CD4-positive, CD25-positive, alpha-beta regulatory T cell (primary cell): ENCODE measurements around the gene ECSIT. TPM values are rescaled to one million over a fixed set of nuclear protein-coding genes. Genes with fewer than 3 reads are reported as not detected.
A peak's percentile ranks its signal among the peaks of the same experiment; 100 is the strongest.
"Not testable (repeated sequence)": the region's sequence is repeated elsewhere in the genome, so short reads cannot be mapped to it uniquely, and the experiment has no call there.

Experiments used
- ATAC-seq, 2 donors: fragments of 150-1000 bp; cut with Tn5 transposase; one replicate each; pipeline ENCODE4 v1.10.0; 2021; ENCODE audit warnings: low read depth in 2 of 2, moderate number of reproducible peaks in 2 of 2, moderate library complexity in 1 of 2
- DNase-seq, 3 donors: peaks; one replicate each; pipeline versions ENCODE4 v3.0.0 to v3.0.0-alpha.2; 2012 to 2022; ENCODE audit warnings: mixed read lengths in 1 of 3
- H3K27ac ChIP-seq: one replicate; pipeline ENCODE4 v1.7.0; 2013; ENCODE audit warnings: mild to moderate bottlenecking, low read length; ENCODE audit not compliant: insufficient read depth, poor library complexity, severe bottlenecking
- H3K27me3 ChIP-seq: one replicate; pipeline ENCODE4 v1.7.0; 2013; ENCODE audit warnings: low read length; ENCODE audit not compliant: control insufficient read depth, insufficient read depth
- H3K36me3 ChIP-seq: one replicate; pipeline ENCODE4 v1.7.0; 2013; ENCODE audit warnings: mild to moderate bottlenecking, low read length, moderate library complexity; ENCODE audit not compliant: control insufficient read depth, insufficient read depth
- H3K4me1 ChIP-seq: 2 replicates; pipeline ENCODE4 v1.7.0; 2013; ENCODE audit warnings: mild to moderate bottlenecking, low read length; ENCODE audit not compliant: insufficient read depth, control insufficient read depth, poor library complexity, severe bottlenecking
- H3K4me3 ChIP-seq: one replicate; pipeline ENCODE4 v1.7.0; 2013; ENCODE audit warnings: low read depth, mild to moderate bottlenecking, low read length, moderate library complexity
- H3K9me3 ChIP-seq, 2 experiments: 1 replicate in 1 of 2; 2 replicates in 1 of 2; pipeline ENCODE4 v1.7.0; 2013; ENCODE audit warnings: low read length in 2 of 2, mild to moderate bottlenecking in 1 of 2, moderate library complexity in 1 of 2; ENCODE audit not compliant: control insufficient read depth in 2 of 2
- H3K27ac Mint-ChIP-seq, 3 donors: one replicate each; pipeline ENCODE4 v1.8.0; 2020 to 2022; ENCODE audit warnings: mild to moderate bottlenecking in 3 of 3, mixed read lengths in 3 of 3, moderate library complexity in 2 of 3
- H3K27me3 Mint-ChIP-seq: one replicate; pipeline ENCODE4 v1.8.0; 2022; ENCODE audit warnings: mild to moderate bottlenecking, mixed read lengths
- H3K36me3 Mint-ChIP-seq: one replicate; pipeline ENCODE4 v1.8.0; 2020; ENCODE audit warnings: mixed read lengths
- H3K4me1 Mint-ChIP-seq, 4 donors: one replicate each; pipeline ENCODE4 v1.8.0; 2020 to 2022; ENCODE audit warnings: mixed read lengths in 4 of 4, mild to moderate bottlenecking in 1 of 4
- H3K4me3 Mint-ChIP-seq, 4 donors: one replicate each; pipeline ENCODE4 v1.8.0; 2020 to 2022; ENCODE audit warnings: mild to moderate bottlenecking in 4 of 4, mixed read lengths in 4 of 4, moderate library complexity in 3 of 4
- H3K9me3 Mint-ChIP-seq, 7 donors: one replicate each; pipeline ENCODE4 v1.8.0; 2020 to 2022; ENCODE audit warnings: mixed read lengths in 7 of 7, mild to moderate bottlenecking in 3 of 7, moderate library complexity in 2 of 7
- polyA plus RNA-seq, 4 donors: library from polyadenylated mRNA; unstranded; fragments of 300-500 nt; fragmentation: Illumina TruSeq; gene quantifications; one replicate each; pipeline ENCODE4 v1.2.3, GENCODE V29; 2021
- total RNA-seq: library from RNA; stranded (reverse); gene quantifications from one replicate; pipeline ENCODE4 v1.2.3, GENCODE V29; 2022

ECSIT gene
- total and polyA plus RNA-seq, 5 donors from 2014 or later, result 27.3 to 39.3 (median 36.9) TPM

DNA sequence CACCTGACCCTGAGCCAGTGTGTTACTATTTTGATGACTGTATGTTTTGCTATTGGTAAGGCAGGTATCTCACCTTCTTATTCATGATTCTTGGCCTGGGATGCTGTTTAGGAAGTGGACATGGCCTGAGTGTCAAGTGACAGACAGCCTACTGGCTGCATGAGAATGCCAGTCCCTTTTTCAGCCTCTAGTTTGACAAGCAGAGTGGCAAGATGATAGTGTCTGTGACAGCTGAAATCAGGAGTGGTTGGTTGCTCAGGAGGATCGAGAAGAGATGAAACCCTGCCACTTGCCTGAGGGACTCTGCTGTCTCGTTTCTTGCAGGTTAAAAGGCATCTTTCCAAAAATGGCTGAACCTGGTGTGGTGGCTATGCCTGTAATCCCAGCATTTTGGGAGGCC is 37.2 kb upstream of the ECSIT start:
- no peaks in the 10 kb centered on the region for H3K9me3 Mint-ChIP-seq
- Histone ChIP-seq H3K27ac (no peak overlapping the region), H3K36me3 (no peaks in the 10 kb centered on the region), H3K27me3 (no peaks in the 10 kb centered on the region), H3K9me3 (no peaks in the 10 kb centered on the region), H3K4me1 (no peaks in the 10 kb centered on the region), H3K4me3 (no peak overlapping the region)
- DNase-seq (no peak), ATAC-seq (no peak)
- H3K4me1 Mint-ChIP-seq, result peaks cover 0 to 5% (median 1%) of the 10 kb centered on the region in 4 donors
- H3K4me3 Mint-ChIP-seq, result no peak overlapping the region
- H3K36me3 Mint-ChIP-seq, result peaks cover 3% of the 10 kb centered on the region
- no peaks in the 10 kb centered on the region for H3K27me3 Mint-ChIP-seq
- H3K27ac Mint-ChIP-seq, result no peak overlapping the region

DNA sequence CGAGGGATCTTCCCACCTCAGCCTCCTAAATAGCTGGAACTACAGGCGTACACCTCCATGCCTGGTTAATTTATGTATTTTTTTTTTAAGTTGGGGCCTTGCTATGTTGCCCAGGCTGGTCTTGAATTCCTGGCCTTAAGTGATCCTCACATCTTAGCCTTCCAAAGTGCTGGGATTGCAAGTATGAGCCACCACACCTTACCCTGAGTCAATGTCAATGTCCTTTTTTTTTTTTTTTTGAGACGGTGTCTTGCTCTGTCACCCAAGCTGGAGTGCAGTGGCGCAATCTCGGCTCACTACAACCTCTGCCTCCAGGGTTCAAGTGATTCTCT is 36.7 kb upstream of the ECSIT start:
- ATAC-seq, H3K27ac Mint-ChIP-seq, H3K4me1 ChIP-seq, H3K4me3 Mint-ChIP-seq, DNase-seq, H3K9me3 Mint-ChIP-seq, H3K4me1 Mint-ChIP-seq, H3K36me3 Mint-ChIP-seq, H3K27me3 Mint-ChIP-seq, H3K9me3 ChIP-seq, H3K4me3 ChIP-seq, H3K36me3 ChIP-seq, H3K27me3 ChIP-seq, H3K27ac ChIP-seq: not testable (repeated sequence)

DNA sequence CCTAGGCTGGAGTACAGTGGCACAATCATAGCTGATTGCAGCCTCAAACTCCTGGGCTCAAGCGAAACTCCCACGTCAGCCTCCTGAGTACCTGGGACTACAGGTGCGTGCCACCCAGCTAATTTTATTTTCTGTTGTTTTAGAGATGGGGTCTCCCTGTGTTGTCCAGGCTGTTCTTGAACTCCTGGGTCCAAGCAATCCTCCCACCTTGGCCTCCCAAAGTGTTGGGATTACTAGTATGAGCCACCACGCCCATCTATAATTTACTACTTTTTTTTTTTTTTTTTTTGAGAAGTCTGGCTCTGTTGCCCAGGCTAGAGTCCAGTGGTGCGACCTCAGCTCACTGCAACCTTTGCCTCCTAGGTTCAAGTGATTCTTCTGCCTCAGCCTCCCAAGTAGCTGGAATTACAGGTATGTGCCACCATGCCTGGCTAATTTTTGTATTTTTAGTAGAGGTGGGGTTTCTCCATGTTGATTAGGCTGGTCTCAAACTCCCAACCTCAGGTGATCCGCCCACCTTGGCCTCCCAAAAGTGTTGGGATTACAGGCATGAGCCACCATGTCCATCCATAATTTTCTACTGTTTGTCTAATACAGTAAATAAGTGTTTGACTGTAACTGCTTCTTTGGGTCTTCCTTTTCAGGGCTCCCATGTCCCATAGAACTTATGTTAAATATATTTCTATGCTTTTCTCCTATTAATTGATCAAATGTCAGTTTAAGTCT is 35.3 kb upstream of the ECSIT start:
- not testable (repeated sequence) for H3K27me3 Mint-ChIP-seq, H3K36me3 ChIP-seq, H3K9me3 Mint-ChIP-seq, H3K4me3 Mint-ChIP-seq, H3K9me3 ChIP-seq, H3K27ac Mint-ChIP-seq, H3K36me3 Mint-ChIP-seq, H3K27me3 ChIP-seq, H3K4me3 ChIP-seq, DNase-seq, H3K27ac ChIP-seq, ATAC-seq
- peaks cover 13% of the 10 kb centered on the region for H3K4me1 ChIP-seq
- H3K4me1 Mint-ChIP-seq, result peaks cover 6 to 17% (median 11%) of the 10 kb centered on the region in 4 donors

DNA sequence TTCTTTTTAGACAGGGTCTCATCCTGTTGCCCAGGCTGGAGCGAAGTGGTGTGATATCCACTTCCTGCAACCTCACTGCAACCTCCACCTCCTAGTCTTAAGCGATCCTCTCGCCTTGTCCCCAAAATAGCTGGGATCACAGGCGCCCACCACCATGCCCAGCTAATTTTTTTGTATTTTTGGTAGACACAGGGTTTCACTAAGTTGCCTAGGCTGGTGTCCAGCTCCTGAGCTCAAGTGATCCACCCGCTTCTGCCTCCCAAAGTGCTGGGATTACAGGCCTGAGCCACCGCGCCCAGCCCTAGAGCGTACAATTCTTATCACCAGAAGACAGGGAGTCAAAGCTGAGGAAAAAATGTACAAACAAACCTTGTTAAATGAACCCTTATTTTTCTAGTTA is 34.6 kb upstream of the ECSIT start:
- Histone ChIP-seq H3K27me3 (no peaks in the 10 kb centered on the region), H3K36me3 (no peaks in the 10 kb centered on the region), H3K27ac (no peak overlapping the region), H3K4me1 (peaks cover 16% of the 10 kb centered on the region), H3K4me3 (no peak overlapping the region), H3K9me3 (no peaks in the 10 kb centered on the region)
- Mint-ChIP-seq H3K36me3 (peaks cover 3% of the 10 kb centered on the region), H3K4me3 (peak overlapping the region in 1 of 4 donors; percentile 44), H3K27ac (peak overlapping the region in 1 of 3 donors; percentile 9), H3K27me3 (no peaks in the 10 kb centered on the region), H3K9me3 (no peaks in the 10 kb centered on the region), H3K4me1 (peaks cover 7 to 21% (median 15%) of the 10 kb centered on the region in 4 donors)
- DNase-seq (no peak), ATAC-seq (no peak)

DNA sequence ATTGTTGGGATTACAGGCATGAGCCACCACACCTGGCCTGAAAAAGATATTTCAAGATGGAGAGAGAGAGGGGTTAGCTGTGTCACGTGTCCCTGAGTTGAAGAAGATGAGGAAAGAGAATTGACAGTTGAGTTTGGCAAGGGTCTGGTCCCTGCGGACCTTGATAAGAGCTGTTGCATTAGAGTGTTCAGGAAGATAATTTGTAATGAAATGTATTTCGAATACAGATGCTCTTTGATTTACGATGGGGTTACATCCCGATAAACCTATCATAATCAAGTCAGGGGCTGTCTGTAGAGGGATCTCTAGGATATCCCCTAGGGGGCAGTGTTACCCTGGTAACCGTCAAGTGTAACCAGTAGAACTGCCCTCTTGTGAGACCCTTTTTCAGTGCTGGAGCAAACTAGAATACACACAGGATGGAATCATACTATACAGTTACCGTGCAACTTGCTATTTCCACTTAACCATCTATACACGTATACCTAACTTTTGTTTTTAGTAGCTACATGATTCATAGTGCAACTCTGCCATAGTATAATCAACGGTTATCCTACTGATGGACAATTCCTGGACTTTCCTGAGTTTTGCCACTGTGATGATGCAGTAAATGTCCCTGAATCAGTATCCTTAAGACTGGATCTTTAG is 31.6 kb upstream of the ECSIT start:
- H3K27me3 Mint-ChIP-seq, result no peaks in the 10 kb centered on the region
- Histone ChIP-seq H3K4me3 (peak overlapping the region; percentile 65), H3K27me3 (no peaks in the 10 kb centered on the region), H3K27ac (no peak overlapping the region), H3K36me3 (peaks cover 8% of the 10 kb centered on the region), H3K4me1 (peaks cover 31% of the 10 kb centered on the region), H3K9me3 (no peaks in the 10 kb centered on the region)
- peak overlapping the region in 2 of 3 donors; percentile 73 to 86 for H3K27ac Mint-ChIP-seq
- H3K4me3 Mint-ChIP-seq, result peak overlapping the region; percentile 80 to 98 (median 88)
- H3K4me1 Mint-ChIP-seq, result peaks cover 17 to 45% (median 32%) of the 10 kb centered on the region in 4 donors
- peak; percentile 43 to 90 (median 76) for DNase-seq
- peaks cover 3% of the 10 kb centered on the region for H3K36me3 Mint-ChIP-seq
- H3K9me3 Mint-ChIP-seq, result peaks cover 0 to 3% (median 0%) of the 10 kb centered on the region in 7 donors
- ATAC-seq, result peak; percentile 44 to 47

DNA sequence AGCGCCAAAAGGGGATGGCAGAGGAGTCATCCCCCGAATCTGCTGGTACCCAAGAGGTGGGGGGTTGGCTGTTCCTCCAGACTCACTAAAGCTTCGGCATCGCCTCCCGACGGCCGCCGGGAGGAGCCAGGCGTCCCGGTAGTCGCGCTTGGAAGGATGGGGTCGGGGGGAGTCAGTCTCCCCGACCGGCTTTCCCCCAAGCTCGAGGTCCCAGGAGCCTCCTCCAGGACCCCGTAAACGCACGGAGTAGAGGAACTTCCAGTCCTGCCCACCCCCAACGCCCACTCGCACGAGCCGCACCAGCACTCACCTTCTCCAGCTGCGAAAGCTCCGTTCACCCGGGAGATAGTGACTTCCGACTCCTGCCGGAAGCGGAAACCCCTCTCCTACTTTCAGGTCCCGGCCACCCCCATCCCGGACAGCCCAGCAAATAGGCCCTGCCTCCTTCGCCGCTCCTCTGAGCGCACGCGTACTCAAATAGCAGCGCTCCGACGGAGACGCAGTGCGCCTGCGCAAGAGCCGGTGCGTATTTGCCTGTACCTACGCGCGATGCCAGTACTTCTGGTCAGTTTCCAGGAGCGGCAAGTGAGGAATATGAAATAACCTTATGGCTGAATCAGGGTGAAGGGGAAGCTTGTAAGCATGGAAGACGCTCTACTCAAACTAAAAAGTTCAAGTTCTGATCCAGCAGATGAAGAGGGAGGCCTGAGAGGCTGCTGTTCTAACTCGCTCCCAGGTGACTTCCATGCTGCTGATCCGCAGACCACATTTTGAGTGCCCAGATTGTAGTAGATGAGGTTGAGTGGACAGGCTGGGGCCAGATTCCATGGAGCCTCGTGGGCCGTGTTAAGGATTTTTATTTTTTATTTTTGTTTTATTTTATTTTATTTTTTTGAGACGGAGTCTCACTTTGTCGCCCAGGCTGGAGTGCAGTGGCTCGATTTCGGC is 30.2 kb upstream of the ECSIT start, which contains the start of gene ELOF1:
Gene ELOF1 (minus strand): TSS at position 350 of the 948 bp plus-strand sequence. CDS start 4,883 bp downstream, outside the sequence.
- peaks cover 0 to 3% (median 0%) of the 10 kb centered on the region in 7 donors for H3K9me3 Mint-ChIP-seq
- peaks cover 7% of the 10 kb centered on the region for H3K36me3 Mint-ChIP-seq
- peak; percentile 96 to 99 (median 96) for DNase-seq
- H3K36me3 ChIP-seq, result peaks cover 17% of the 10 kb centered on the region
- no peaks in the 10 kb centered on the region for H3K27me3 Mint-ChIP-seq
- H3K27me3 ChIP-seq, result no peaks in the 10 kb centered on the region
- no peaks in the 10 kb centered on the region for H3K9me3 ChIP-seq
- peak within 1 kb of the TSS; percentile 72 for H3K27ac ChIP-seq
- H3K4me1 ChIP-seq, result peaks cover 34% of the 10 kb centered on the region
- H3K4me1 Mint-ChIP-seq, result peaks cover 17 to 51% (median 34%) of the 10 kb centered on the region in 4 donors
- peak within 1 kb of the TSS; percentile 96 for H3K4me3 ChIP-seq
- peak; percentile 94 to 96 for ATAC-seq
- peak within 1 kb of the TSS; percentile 85 to 95 (median 92) for H3K27ac Mint-ChIP-seq
- peak within 1 kb of the TSS; percentile 95 to 99 (median 98) for H3K4me3 Mint-ChIP-seq

DNA sequence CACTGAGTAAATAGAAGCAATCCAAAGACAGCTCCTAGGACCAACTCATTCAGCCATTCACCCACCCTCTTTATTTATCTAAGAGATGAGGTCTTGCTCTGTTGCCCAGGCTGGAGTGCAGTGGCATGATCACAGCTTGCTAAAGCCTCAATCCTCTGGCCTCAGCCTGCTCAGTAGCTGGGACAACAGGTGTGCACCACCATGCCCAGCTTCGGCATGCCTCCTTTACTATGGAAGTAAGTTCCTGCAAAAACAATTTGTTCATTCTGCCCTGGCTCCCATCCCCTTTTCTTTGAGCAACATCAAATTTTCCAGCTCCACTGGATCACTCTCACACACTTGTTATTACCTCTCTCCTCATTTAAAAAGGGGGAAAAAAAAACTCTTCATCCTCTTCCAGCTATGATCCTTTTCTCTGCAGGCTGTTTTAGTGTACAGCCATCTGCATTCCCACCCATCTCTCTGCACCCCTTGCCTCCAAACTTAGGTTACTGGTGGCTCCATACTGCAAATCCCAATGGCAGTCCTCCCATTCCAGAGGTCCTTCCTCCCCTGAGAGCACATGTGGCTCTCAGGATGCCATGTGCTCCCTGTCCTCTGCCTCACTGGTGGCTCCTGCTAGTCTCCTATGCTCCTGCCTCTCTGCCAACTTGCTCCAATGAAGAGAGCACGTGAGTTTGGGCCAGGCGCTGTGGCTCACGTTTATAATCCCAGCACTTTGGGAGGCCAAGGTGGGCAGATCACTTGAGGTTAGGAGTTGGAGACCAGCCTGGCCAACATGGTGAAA is 27.9 kb upstream of the ECSIT start:
- Histone ChIP-seq H3K27ac (no peak overlapping the region), H3K27me3 (no peaks in the 10 kb centered on the region), H3K4me3 (no peak overlapping the region), H3K4me1 (peaks cover 39% of the 10 kb centered on the region), H3K9me3 (no peaks in the 10 kb centered on the region), H3K36me3 (peaks cover 38% of the 10 kb centered on the region)
- peaks cover 7% of the 10 kb centered on the region for H3K36me3 Mint-ChIP-seq
- ATAC-seq, result no peak
- H3K4me1 Mint-ChIP-seq, result peaks cover 19 to 53% (median 31%) of the 10 kb centered on the region in 4 donors
- peaks cover 0 to 3% (median 0%) of the 10 kb centered on the region in 7 donors for H3K9me3 Mint-ChIP-seq
- H3K27ac Mint-ChIP-seq, result peak overlapping the region; percentile 46 to 71 (median 63)
- H3K27me3 Mint-ChIP-seq, result no peaks in the 10 kb centered on the region
- no peak for DNase-seq
- peak overlapping the region; percentile 75 to 99 (median 96) for H3K4me3 Mint-ChIP-seq
